SK-N-SH treated with all-trans-retinoic acid at 6 μM for 48 hours (cell line): ENCODE results near the gene ZNF33A.
"Not testable (repeated sequence)": the region's sequence is repeated elsewhere in the genome, so short reads cannot be mapped to it uniquely, and the experiment has no call there.

Experiments used
- ATAC-seq: fragments of 200-7000 bp; cut with Tn5 transposase; 3 replicates; pipeline ENCODE4 v1.9.1; 2020; ENCODE audit warnings: mild to moderate bottlenecking, moderate library complexity
- ARNTL ChIP-seq: fragments of 450-650 bp; formaldehyde crosslinking; IDR thresholded peaks from 2 replicates; pipeline ENCODE4 v1.5.0; 2020; ENCODE audit warnings: low read depth, mild to moderate bottlenecking, moderate library complexity, borderline replicate concordance
- BACH2 ChIP-seq: fragments of 250-450 bp; sonication (Bioruptor Pico); IDR thresholded peaks from 2 replicates; pipeline ENCODE4 v1.9.0; 2021; ENCODE audit warnings: mild to moderate bottlenecking, borderline replicate concordance
- CSDC2 ChIP-seq: fragments of 250-450 bp; sonication (Bioruptor Pico); IDR thresholded peaks from 2 replicates; pipeline ENCODE4 v1.5.0; 2020; ENCODE audit warnings: mild to moderate bottlenecking, moderate library complexity
- ESRRG ChIP-seq: fragments of 250-450 bp; sonication (Bioruptor Pico); IDR thresholded peaks from 2 replicates; pipeline ENCODE4 v1.6.1; 2021; ENCODE audit warnings: mild to moderate bottlenecking
- GLIS3 ChIP-seq: fragments of 250-450 bp; sonication (Bioruptor Pico); IDR thresholded peaks from 2 replicates; pipeline ENCODE4 v1.5.0; 2020; ENCODE audit warnings: mild to moderate bottlenecking, moderate library complexity
- ISL1 ChIP-seq: fragments of 250-450 bp; sonication (Bioruptor Pico); IDR thresholded peaks from 2 replicates; pipeline ENCODE4 v2.1.2; 2022; ENCODE audit warnings: mild to moderate bottlenecking, moderate library complexity
- OSR1 ChIP-seq: fragments of 250-450 bp; sonication (Bioruptor Pico); IDR thresholded peaks from 2 replicates; pipeline ENCODE4 v1.8.0; 2022; ENCODE audit warnings: moderate library complexity, mild to moderate bottlenecking, inconsistent platforms
- PPARA ChIP-seq: fragments of 250-450 bp; sonication (Bioruptor Pico); IDR thresholded peaks from 2 replicates; pipeline ENCODE4 v1.5.0; 2020; ENCODE audit warnings: mild to moderate bottlenecking, borderline replicate concordance
- RARB ChIP-seq: fragments of 250-450 bp; sonication (Bioruptor Pico); IDR thresholded peaks from 2 replicates; pipeline ENCODE4 v1.8.0; 2021; ENCODE audit warnings: mild to moderate bottlenecking, moderate library complexity
- SNAI2 ChIP-seq: fragments of 250-450 bp; sonication (Bioruptor Pico); IDR thresholded peaks from 2 replicates; pipeline ENCODE4 v1.5.0; 2020; ENCODE audit warnings: mild to moderate bottlenecking, moderate library complexity
- TCF4 ChIP-seq: fragments of 250-450 bp; sonication (Bioruptor Pico); IDR thresholded peaks from 2 replicates; pipeline ENCODE4 v1.8.0; 2021; ENCODE audit warnings: mild to moderate bottlenecking, moderate library complexity, borderline replicate concordance
- TOX ChIP-seq: fragments of 250-450 bp; sonication (Bioruptor Pico); IDR thresholded peaks from 2 replicates; pipeline ENCODE4 v1.8.0; 2021; ENCODE audit warnings: mild to moderate bottlenecking, moderate library complexity, borderline replicate concordance
- ZC3H10 ChIP-seq: fragments of 250-450 bp; sonication (Bioruptor Pico); IDR thresholded peaks from 2 replicates; pipeline ENCODE4 v1.5.1; 2021; ENCODE audit warnings: mild to moderate bottlenecking, moderate library complexity
- ZFP30 ChIP-seq: fragments of 450-650 bp; formaldehyde crosslinking; IDR thresholded peaks from 2 replicates; pipeline ENCODE4 v1.5.0; 2022; ENCODE audit warnings: mild to moderate bottlenecking, moderate library complexity
- ZNF565 ChIP-seq: fragments of 450-650 bp; formaldehyde crosslinking; conservative IDR thresholded peaks from 2 replicates; pipeline ENCODE4 v1.5.0; 2020; ENCODE audit warnings: low read depth, mild to moderate bottlenecking, moderate library complexity
- ZNF70 ChIP-seq: fragments of 450-650 bp; formaldehyde crosslinking; IDR thresholded peaks from 2 replicates; pipeline ENCODE4 v1.5.0; 2020; ENCODE audit warnings: mild to moderate bottlenecking, moderate library complexity
- ZNF8 ChIP-seq: fragments of 450-650 bp; formaldehyde crosslinking; IDR thresholded peaks from 2 replicates; pipeline ENCODE4 v1.5.0; 2020; ENCODE audit warnings: mild to moderate bottlenecking, moderate library complexity
- TF ChIP-seq, protein P1 (sequence below): fragments of 250-450 bp; sonication (Bioruptor Pico); IDR thresholded peaks from 2 replicates; pipeline ENCODE4 v1.5.1; 2021; ENCODE audit warnings: mild to moderate bottlenecking, moderate library complexity
- TF ChIP-seq, protein P2 (sequence below): fragments of 250-450 bp; sonication (Bioruptor Pico); IDR thresholded peaks from 2 replicates; pipeline ENCODE4 v1.5.0; 2020; ENCODE audit warnings: mild to moderate bottlenecking, moderate library complexity
- TF ChIP-seq, protein P3 (sequence below): fragments of 250-450 bp; sonication (Bioruptor Pico); IDR thresholded peaks from 2 replicates; pipeline ENCODE4 v1.8.0; 2020; ENCODE audit warnings: mild to moderate bottlenecking, moderate library complexity, borderline replicate concordance
- TF ChIP-seq, protein P4 (sequence below): fragments of 250-450 bp; sonication (Bioruptor Pico); IDR thresholded peaks from 2 replicates; pipeline ENCODE4 v1.5.1; 2020; ENCODE audit warnings: low read depth, mild to moderate bottlenecking, moderate library complexity

The ZNF33A gene

DNA sequence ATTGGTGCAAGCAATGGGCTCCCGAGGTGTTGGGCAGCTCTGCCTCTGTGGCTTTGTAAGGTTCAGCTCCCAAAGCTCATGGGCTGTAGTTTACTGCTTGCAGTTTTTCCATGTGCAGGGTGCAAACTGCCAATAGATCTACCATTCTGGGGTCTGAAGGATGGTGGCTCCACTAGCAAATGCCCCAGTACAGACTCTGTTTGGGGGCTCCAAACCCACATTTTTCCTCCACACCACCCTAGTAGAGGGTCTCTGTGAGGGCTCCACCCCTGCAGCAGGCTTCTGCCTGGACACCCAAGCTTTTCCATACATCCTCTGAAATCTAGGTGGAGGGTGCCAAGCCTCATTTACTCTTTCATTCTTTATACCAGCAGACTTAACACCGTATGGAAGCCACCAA is 66.2 kb downstream of the ZNF33A start:
- TF ChIP-seq TCF4 (CRISPR knock-in tag) (no peak), RARB (CRISPR knock-in tag) (no peak), ZNF565 (CRISPR knock-in tag) (no peak), ISL1 (CRISPR knock-in tag) (no peak), TOX (CRISPR knock-in tag) (no peak), ESRRG (CRISPR knock-in tag) (no peak), PPARA (CRISPR knock-in tag) (no peak), CSDC2 (CRISPR knock-in tag) (no peak), ZFP30 (CRISPR knock-in tag) (no peak), OSR1 (no peak), ARNTL (no peak), GLIS3 (no peak)
- TF ChIP-seq, protein P1, sequence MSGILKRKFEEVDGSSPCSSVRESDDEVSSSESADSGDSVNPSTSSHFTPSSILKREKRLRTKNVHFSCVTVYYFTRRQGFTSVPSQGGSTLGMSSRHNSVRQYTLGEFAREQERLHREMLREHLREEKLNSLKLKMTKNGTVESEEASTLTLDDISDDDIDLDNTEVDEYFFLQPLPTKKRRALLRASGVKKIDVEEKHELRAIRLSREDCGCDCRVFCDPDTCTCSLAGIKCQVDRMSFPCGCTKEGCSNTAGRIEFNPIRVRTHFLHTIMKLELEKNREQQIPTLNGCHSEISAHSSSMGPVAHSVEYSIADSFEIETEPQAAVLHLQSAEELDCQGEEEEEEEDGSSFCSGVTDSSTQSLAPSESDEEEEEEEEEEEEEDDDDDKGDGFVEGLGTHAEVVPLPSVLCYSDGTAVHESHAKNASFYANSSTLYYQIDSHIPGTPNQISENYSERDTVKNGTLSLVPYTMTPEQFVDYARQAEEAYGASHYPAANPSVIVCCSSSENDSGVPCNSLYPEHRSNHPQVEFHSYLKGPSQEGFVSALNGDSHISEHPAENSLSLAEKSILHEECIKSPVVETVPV (CRISPR knock-in tag) = no peak
- TF ChIP-seq, protein P2, sequence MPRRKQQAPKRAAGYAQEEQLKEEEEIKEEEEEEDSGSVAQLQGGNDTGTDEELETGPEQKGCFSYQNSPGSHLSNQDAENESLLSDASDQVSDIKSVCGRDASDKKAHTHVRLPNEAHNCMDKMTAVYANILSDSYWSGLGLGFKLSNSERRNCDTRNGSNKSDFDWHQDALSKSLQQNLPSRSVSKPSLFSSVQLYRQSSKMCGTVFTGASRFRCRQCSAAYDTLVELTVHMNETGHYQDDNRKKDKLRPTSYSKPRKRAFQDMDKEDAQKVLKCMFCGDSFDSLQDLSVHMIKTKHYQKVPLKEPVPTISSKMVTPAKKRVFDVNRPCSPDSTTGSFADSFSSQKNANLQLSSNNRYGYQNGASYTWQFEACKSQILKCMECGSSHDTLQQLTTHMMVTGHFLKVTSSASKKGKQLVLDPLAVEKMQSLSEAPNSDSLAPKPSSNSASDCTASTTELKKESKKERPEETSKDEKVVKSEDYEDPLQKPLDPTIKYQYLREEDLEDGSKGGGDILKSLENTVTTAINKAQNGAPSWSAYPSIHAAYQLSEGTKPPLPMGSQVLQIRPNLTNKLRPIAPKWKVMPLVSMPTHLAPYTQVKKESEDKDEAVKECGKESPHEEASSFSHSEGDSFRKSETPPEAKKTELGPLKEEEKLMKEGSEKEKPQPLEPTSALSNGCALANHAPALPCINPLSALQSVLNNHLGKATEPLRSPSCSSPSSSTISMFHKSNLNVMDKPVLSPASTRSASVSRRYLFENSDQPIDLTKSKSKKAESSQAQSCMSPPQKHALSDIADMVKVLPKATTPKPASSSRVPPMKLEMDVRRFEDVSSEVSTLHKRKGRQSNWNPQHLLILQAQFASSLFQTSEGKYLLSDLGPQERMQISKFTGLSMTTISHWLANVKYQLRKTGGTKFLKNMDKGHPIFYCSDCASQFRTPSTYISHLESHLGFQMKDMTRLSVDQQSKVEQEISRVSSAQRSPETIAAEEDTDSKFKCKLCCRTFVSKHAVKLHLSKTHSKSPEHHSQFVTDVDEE = no peak
- TF ChIP-seq, all 23 proteins: peak for 0
- no peak for ATAC-seq

DNA sequence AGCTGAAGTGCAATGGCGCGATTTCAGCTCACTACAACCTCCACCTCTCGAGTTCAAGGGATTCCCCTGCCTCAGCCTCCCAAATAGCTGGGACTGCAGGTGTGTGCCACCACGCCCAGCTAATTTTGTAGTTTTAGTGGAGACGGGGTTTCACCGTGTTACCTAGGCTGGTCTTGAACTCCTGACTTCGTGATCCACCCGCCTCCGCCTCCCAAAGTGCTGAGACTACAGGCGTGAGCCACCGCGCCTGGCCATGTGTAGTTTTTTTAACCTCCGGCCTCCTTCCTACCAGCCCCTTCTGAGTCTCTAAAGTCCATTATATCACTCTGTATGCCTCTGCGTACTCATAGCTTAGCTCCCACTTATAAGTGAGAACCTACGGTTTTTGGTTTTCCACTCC is 82.8 kb downstream of the ZNF33A start:
- not testable (repeated sequence) for ATAC-seq

DNA sequence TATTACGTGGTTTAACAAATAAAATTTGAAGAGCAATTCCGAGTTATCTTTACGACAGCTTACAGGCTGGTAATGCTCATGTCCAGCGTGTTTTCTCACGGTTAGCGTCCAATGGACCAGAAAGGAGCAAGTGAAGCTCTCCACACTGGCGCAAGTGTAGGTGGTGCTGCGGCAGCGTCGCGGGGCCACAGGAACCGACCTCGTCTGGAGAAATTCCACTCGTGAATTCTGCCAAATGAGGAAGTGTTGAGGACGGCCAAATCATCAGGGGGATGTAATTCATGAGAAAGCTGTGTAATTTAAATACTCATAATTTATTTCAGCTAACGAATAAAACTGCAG is 83.3 kb downstream of the ZNF33A start:
- TF ChIP-seq, protein P3, sequence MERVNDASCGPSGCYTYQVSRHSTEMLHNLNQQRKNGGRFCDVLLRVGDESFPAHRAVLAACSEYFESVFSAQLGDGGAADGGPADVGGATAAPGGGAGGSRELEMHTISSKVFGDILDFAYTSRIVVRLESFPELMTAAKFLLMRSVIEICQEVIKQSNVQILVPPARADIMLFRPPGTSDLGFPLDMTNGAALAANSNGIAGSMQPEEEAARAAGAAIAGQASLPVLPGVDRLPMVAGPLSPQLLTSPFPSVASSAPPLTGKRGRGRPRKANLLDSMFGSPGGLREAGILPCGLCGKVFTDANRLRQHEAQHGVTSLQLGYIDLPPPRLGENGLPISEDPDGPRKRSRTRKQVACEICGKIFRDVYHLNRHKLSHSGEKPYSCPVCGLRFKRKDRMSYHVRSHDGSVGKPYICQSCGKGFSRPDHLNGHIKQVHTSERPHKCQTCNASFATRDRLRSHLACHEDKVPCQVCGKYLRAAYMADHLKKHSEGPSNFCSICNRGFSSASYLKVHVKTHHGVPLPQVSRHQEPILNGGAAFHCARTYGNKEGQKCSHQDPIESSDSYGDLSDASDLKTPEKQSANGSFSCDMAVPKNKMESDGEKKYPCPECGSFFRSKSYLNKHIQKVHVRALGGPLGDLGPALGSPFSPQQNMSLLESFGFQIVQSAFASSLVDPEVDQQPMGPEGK (CRISPR knock-in tag) = no peak
- TF ChIP-seq ZNF70 = no peak
- TF ChIP-seq SNAI2 (CRISPR knock-in tag) = no peak
- TF ChIP-seq BACH2 (CRISPR knock-in tag) = no peak
- TF ChIP-seq, protein P1 (CRISPR knock-in tag) = no peak
- no peak for TF ChIP-seq TOX (CRISPR knock-in tag)
- no peak for TF ChIP-seq ESRRG (CRISPR knock-in tag)
- TF ChIP-seq ZNF565 (CRISPR knock-in tag) = no peak
- TF ChIP-seq ISL1 (CRISPR knock-in tag) = no peak
- TF ChIP-seq OSR1 = no peak
- no peak for TF ChIP-seq ZFP30 (CRISPR knock-in tag)
- TF ChIP-seq, protein P4, sequence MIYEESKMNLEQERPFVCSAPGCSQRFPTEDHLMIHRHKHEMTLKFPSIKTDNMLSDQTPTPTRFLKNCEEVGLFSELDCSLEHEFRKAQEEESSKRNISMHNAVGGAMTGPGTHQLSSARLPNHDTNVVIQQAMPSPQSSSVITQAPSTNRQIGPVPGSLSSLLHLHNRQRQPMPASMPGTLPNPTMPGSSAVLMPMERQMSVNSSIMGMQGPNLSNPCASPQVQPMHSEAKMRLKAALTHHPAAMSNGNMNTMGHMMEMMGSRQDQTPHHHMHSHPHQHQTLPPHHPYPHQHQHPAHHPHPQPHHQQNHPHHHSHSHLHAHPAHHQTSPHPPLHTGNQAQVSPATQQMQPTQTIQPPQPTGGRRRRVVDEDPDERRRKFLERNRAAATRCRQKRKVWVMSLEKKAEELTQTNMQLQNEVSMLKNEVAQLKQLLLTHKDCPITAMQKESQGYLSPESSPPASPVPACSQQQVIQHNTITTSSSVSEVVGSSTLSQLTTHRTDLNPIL (CRISPR knock-in tag) = no peak
- no peak for TF ChIP-seq PPARA (CRISPR knock-in tag)
- ATAC-seq = peak; percentile 28

DNA sequence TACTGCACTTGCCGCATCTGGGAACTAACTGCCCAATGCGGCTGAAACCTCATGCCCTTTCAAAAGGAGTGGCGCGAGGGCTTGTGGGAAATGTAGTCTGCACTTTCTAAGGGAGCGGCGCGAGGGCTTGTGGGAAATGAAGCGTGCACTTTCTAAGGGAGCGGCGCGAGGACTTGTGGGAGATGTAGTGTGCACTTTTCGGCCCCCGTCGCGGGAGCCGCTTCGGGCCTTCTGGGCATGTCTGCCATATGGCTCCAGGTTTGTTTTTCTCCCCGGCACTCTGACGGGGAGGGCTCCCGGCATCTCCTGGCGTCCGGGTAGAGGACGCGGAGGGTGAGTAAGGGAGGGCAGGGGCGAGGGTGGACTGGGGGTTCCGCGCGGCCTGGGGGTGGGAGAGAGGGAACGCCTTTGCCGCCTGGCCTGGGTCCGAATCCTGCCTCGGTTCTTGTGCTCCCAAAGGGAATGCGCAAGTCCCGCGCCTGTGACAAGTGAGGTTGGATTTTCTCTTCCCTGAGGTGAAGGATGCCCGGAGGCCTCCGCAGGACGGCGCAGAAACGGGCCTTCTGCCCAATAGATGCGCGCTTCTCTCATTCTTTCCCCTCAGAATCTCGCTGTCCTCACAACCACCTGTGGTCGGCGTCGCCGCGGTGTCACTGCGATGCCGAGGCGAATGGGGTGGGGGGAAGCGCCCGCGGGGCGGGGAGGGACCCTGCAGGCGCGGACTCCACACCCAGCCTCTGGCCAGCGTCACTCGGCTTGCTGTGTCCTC is 83.9 kb downstream of the ZNF33A start, which contains the start of gene ZNF37A:
TSS of gene ZNF37A (plus strand) at position 180 of the 769 bp plus-strand sequence. CDS start 2,281 bp downstream, outside the sequence.
- ATAC-seq = peak; percentile 99
- TF ChIP-seq ISL1 (CRISPR knock-in tag) (no peak), ZNF8 (CRISPR knock-in tag) (no peak), CSDC2 (CRISPR knock-in tag) (no peak), ZC3H10 (CRISPR knock-in tag) (no peak), SNAI2 (CRISPR knock-in tag) (no peak), GLIS3 (no peak), TOX (CRISPR knock-in tag) (no peak)
- TF ChIP-seq, protein P3 (CRISPR knock-in tag) = no peak
- TF ChIP-seq, protein P4 (CRISPR knock-in tag) = no peak
- TF ChIP-seq, protein P1 (CRISPR knock-in tag) = no peak
